IPS DF 19.7 (cell line): Measurements from ENCODE around the gene MAPK6.

Experiments
- DNase-seq: peaks from one replicate; pipeline ENCODE4 v3.0.0-alpha.2; 2013; ENCODE audit warnings: low read depth, low spot score

The MAPK6 gene

DNA sequence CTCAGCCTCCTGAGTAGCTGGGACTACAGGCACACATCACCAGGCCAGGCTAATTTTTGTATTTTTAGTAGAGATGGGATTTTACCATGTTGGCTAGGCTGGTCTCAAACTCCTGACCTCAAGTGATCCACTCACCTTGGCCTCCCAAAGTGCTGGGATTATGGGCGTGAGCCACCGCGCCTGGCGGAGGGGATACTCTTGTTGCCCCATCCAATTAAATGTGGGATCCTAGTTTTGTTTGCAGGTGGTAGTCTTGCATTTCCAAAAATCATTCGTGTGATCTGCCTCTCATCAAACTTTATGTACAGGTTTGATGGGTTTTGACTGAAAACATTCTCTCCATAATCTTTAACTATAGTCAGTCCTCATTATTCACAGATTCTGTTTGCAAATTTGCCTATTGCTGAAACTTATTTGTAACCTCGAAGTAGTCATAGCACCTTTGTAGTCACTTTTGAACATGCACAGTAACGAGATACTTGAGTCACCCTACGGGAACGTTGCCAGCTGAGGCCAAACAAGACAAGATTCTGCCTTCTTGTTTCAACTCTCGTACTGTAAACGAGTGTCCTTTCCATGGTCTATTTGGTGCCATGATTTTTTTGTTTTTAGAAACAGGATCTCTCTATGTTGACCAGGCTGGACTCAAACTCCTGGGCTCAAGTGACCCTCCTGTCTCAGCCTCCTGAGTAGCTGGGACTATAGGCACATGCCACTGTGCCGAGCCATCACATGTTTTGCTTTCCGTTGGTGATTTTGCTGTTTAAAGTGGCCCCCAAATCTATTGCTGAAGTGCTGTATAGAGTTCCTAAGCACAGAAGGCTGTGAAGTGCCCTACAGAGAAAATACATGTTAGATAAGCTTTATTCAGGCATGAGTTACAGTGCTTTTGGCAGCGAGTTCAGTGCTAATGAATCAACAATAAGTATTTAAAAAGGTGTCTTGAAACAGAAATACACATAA, 8.1 kb upstream of the MAPK6 start:
- DNase-seq = no peak

DNA sequence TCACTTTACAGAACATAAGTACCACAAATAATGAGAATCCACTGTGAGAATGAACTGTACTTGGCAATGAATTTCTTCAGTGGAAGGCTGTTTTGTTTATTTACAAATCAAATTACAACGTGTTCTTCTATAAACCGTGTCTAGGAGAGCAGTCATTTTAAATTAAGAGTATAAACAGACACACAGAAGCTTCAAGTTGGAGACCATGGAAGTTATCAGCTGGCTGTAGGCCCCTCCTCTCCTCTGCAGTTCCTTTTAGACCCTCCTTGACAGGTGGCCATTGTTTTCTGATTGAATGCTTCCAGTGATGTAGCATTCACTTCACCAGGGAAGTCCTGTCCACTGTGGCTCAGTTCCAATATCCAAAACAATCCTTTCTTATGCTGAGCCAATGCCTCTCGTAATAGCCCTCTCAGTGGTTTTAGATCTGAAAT, 7.3 kb upstream of the MAPK6 start:
- no peak for DNase-seq

DNA sequence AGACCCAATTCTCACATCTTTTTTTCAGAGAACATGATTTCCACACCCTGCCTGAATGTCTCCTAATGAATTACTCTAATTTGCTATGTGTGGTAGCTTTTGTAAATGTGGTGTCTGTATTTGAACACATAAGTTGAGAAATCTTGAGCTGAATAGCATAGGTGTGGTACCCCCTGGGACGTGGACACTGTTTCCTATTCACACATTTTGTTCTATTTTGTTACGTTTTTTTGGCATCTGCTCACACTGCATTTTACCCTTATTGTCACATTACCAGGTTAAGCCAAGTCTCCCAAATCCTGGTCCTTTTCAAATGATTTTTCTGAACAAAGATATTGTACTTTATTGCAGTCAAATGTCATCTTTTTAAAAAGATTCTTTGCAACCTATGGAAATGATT, 6.8 kb upstream of the MAPK6 start:
- no peak for DNase-seq

DNA sequence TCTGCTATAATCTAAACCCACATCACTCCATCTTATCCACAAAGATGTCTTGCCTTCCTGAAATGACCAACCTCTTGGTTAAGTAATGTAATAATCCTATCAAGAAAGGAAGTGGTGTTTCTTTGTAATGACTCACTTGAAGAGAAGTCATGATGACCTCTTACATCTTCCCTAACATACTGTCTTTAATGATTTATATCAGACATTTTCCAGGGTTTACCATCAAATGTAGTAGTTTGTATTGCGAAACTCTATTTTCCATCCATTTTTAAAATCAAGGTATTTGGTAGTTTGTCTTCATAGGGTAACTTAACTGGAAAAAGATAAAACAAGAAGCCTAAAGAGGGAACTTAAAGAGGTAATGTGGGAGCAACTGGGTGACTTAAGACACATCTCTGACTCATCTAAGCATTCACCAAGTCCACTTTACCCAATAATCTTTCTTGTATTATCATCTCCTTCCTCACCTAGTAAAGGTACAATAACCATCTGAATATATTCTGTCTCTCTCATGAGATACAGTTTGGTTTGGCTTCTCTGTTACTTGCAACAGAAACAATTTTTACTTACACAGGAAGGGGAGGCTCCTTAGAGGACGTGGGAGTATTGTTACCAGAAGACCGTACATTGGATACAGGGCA, 5.7 kb upstream of the MAPK6 start:
- no peak for DNase-seq

DNA sequence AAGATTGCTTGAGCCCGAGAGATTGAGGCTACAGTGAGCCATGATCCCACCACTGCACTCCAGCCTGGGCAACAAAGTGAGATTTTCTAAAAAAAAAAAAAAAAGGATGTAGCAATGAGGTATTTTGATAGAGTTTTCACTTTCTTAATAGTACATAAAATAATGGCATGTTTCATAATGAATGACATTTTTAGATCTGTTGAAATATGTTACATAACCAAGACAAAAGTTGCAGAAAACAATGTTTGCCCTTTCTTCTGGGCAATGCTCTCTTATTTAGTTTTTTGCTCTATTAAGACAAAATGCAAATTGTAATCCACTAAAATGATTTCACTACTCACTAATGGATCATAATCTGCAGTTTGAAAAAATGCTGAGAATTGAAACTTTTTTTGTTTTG, 4.4 kb upstream of the MAPK6 start:
- DNase-seq = no peak

DNA sequence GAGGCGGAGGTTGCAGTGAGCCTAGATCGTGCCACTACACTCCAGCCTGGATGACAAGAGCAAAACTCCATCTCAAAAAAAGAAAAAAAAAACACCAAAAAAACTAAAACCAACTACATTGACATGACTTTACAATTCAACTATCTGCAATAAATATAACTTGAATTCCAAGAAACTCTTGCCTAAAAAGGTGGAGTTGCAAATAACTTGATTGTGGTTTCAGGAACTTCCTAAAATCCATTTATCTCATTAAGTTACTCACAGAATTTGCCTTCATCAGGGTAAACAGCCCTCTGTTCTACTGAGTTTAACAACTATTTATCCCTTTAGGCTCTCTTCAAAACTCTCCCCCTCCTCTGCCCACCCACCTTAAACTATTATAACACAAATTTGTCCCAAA, 2.7 kb upstream of the MAPK6 start:
- DNase-seq = no peak

DNA sequence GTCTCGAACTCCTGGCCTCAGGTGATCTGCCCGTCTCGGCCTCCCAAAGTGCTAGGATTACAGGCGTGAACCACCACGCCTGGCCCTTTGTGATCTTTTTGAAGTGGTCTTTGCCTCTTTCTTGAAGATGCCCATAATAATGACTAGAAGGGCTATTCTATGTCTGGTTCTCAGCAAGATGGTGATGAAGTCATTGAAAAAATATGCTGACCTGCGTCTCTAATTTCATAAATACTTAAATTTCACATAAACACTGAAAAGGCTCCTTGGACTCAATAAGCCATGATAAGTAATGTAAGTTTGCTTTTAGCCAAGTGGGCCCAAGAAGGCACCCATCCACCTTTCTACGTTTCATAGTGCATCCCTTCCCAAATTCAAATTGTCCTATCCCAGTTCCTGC, 775 bp upstream of the MAPK6 start:
- DNase-seq = no peak

DNA sequence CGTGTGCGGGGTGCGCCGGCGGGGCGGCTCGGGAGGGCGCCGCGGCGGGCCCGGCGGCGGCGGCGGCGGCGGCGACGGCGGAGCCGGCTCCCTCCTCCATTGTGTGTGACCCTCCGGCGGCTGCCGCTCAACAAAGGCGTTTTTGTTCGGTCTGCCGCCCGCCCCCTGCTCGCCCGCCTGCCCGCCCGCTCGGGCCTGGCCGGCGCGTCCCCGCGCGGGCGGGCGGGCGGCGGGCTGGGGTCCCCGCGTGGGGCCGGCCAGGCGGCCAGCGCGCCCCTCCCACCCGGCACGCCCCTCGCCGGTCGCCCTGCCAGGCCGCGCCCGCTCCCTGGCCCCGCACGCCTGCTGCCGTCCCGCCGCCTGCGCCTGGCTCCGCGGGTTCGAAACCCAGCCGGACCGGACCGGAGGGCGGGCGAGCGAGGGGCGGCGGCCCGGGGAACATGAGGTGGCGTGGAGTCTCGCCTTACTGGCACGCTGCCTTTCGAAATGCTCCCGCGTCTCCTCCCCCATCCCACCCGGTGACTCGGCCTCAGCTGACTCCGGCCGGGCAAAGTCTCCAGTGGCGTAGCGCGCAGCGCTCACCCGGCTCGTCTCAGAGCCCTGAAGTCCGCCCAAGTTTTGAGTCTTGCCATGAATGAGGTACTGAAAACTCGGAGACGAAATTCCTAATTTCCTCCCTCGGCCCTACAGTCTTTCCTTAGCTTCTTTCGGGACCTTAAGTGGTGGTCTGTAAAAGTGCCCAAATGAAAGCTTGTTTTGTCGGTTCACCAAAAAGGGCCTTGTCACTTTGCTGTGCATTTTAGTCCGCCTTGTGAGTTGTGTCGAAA, 588 bp downstream of the MAPK6 start:
- no peak for DNase-seq

DNA sequence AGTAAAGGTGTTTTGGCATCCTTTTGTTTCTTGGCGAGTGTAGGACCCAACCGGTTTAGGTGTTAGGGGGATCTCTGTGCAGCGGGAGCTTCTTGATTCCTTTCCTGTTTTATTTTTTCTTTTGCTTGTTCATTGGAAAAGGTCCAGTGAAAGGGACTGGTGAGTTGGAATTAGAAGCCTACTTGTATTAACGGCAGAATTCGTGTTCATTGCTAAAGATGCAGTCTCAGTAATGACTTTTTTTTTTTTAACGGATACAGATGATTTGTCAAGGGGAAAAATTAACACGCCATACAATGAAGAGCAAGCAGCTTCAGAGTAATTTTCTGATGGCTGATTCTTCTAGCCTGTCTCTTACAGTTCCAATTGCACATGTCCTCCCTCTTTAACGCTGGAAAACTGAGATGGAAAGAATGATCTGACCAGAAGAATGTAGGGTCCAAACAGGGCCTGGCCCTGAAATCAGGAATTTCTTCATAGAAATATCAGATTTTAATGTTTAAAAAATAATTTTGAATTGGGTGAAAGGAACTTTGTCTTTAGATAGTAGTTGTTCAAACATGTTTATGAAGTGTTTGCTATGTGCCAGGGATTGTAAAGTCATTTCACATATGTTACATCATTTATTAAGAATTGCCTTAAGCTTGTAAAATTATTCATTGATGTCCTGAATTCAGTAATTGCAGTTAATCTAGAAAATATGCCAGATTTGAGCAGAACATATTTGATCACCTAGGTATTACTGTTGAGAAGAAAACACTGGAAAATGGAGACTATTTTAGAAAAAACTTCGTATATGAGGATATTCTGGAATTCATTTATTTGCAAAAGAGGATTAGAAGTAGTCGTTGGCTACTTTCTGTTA, 1.4 kb downstream of the MAPK6 start:
- DNase-seq = no peak

DNA sequence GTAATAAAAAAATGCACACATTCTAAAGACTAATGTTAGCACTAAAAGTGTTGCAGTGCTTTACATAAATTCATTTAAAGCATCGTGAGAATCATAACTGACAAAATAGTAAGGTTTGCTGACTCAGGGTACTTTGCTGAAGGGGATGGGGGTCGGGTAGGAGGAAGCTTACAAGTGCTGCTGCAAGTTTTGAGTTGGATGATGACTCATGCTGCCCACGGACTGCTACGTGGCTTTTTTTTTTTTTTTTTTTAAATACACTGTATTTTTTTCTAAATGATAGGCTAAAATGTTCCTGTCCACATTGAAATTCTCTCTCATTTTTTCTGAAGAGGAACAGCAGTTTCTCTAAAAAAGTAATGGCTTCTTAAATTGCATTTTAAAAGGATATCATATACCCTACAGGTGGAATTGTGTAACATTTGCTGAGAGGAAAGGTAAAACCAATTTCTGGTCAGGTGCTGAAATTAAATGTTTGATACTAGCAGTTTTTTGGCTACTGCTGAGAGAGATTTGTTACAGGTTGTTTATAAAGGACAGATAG, 2.2 kb downstream of the MAPK6 start:
- DNase-seq = no peak

DNA sequence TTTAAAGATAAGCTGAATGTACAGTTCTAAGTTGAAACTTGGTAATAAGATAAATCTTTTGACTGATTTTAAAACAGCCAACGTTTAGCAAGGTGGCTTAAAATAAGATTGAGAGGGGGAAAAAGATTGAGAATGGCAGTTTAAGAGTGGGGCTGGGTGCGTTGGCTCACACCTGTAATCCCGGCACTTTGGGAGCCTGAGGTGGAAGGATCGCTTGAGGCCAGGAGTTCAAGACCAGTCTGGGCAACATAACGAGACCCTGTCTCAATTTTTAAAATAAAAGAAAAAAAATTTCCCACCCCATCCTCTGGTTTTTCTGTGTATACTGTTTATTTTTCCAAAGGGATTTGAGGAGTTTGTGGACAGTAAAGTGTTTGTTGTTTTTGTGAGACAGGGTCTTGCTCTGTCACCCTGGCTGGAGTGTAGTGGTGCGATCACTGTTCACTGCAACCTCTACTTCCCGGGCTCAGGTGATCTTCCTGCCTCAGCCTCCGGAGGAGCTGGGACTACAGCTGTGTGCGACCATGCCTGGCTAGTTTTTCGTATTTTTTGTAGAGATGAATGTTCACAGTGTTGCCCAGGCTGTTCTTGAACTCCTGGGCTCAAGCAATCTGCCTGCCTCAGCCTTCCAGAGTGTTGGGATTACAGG, 3.0 kb downstream of the MAPK6 start:
- no peak for DNase-seq

DNA sequence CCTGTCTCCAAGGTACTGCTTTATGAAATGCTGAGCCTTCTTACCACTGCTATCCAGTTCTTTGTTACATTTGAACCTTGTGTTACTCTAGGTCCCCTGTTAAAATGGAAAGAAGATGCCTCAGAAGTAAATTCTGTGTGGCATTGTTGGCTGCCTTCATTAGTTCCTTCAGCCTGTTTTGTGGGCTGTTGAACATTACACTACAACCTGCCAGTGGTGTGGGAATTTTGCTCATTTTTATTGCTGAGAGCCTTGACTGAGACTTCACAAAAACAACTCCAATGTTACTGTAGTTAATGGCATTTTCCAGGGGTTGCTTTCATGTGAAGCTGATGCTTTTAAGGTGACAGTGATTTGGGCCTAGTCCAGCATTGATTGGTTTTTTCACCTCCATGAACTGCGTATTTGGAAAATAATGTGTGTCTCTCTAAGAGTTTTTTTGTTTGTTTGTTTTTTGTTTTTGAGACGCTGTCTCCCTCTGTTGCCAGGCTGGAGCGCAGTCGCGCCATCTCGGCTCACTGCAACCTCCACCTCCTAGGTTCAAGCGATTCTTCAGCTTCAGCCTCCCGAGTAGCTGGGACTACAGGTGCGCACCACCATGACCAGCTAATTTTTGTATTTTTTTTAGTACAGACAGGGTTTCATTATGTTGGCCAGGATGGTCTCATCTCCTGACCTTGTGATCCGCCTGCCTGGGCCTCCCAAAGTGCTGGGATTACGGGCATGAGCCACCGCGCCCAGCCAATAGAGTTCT, 4.3 kb downstream of the MAPK6 start:
- DNase-seq = no peak

DNA sequence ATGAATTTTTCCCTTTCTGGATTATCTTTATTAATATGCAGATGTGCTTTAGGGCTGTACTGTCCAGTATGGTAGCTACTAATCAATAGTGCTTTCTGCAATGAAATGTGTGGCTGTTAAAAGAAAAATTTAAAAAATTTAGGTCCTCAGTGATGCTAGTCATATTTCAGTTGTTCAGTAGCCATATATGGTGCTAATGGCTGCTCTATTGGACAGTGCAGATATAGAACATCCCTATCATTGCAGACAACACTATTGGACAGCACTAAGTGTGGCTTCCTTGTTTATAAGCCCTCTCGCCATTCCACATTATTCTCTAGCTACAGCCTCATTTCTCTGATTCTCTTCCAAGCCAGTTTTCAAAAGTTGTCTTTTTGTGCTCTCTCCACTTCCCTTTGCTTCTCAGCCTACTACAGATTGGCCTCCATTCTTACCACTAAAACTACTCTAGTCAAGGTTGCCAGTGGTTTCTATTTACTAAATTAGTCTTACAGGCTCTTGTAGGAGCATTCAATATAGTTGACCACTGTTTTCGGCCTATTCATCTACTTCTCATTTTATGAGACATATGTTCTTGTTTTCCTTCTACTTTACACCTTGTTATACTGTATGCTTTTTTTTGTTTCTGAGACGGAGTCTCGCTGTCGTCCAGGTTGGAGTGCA, 9.5 kb downstream of the MAPK6 start:
- no peak for DNase-seq

DNA sequence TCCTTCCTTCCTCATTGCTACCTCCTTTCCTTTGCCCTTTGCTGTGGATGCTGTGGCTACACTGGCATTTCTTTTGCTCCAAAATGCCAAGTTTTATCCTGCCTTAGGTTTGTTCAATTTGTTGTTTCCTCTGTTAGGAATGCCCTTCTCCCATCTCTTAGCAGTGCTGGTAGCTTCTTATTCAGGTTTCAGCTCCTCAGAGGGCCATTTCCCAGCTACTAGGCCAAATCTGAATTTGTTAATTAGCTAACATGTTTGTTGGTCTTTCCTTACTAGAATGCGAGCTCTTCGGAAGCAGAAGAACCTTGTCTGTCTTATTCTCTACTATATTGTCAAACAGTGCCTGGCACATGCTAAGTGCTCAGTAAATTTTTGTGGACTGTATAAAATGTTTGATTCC, 11.0 kb downstream of the MAPK6 start:
- no peak for DNase-seq

DNA sequence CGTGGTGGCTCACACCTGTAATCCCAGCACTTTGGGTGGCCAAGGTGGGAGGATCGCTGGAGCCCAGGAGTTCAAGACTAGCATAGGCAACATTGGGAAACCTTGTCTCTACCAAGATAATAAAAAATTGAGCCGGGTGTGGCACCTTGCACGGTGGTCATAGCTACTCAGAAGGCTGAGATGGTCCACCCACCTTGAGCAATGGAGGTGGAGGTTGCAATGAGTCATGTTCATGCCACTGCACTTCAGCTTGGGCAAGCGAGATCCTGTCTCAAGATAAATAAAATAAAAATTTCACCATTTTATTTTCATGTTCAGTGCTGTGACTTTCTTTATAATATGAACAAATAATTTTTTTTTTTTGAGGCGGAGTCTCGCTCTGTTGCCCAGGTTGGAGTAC, 12.5 kb downstream of the MAPK6 start:
- DNase-seq = no peak

DNA sequence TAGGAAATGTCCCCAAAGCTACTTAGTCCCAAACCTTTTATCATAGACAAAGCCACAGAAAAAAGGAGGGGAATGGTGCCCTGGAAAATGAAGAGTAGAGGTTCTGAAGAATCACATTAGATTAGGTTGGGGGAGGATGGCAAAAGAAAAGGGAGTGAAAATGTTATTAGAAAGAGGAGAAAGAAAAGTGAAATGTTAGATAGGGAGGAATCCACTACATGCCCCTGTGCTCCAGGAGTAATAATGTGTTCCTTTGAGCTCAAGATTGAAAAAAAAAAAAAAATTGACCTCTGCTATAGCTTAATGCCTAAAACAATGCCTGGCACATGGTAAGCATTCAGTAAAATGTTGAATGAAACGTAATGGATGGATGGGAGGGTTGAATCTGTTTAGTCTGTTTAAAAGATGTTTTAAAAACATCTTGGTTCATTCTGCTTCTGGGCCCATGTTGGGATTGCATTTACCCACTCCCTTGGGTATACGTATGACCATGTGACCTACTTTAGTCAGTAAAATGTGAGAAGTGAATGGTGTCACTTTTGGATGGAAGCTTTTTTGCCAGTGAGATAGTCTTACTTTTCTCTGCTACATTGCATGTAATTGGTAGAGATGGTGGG, 19.0 kb downstream of the MAPK6 start:
- DNase-seq = no peak

DNA sequence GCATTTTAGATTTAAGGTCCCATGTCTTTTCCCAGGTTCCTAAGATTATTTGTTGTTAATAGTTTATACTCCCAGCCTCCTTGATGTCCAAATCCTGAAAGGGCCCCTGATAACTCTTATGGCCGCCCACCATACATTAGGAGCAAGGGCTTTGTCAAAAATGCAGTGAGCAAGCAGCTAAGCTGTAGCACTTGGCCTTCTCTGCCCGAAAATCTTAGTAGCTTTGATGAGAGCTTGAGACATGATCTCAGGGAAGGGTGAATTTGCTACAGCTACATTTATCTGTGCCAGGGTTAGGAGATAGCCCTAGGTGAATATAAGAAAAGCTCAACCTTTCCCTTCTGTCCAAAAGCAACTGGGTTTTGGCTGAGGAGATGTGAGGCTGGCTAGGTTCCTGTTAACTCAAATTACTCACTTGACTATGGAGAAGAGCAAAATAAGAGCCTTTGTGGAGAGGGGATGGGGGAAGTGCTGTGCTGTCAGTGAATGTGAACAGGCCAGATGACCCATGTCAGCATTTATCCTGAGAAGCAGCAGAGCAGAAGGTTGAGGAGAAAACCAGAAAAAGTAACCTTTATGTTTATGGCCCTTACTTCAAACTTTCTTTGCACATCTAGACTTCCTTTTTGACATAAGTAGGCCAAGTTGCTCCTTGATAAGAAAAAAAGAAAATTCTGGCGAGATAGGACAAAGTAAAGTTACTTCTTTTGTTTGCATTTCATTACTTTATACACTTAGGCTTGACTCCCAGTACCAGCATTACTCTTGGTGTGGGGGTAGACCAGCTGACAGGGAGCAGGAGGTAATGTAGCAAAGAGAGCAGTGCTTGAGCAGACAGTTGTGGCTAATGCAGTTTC, 21.1 kb downstream of the MAPK6 start:
- no peak for DNase-seq
